Esophagus muscularis mucosa (tissue), 4 donors: Measurements from ENCODE around the gene FLNA.

Source experiments
- EP300 ChIP-seq: sonication (generic); formaldehyde crosslinking; IDR thresholded peaks from one replicate; pipeline ENCODE4 v1.6.1; 2017; ENCODE audit warnings: antibody characterized with exemption
- POLR2A ChIP-seq: fragments of 450-650 bp; IDR thresholded peaks from one replicate; pipeline ENCODE4 v1.6.1; 2017; ENCODE audit warnings: antibody characterized with exemption, moderate library complexity, mild to moderate bottlenecking, low read depth
- POLR2AphosphoS5 ChIP-seq, 2 donors: sonication (generic); formaldehyde crosslinking; IDR thresholded peaks; one replicate each; pipeline ENCODE4 v1.6.1; 2017; ENCODE audit warnings: antibody characterized with exemption in 2 of 2
- TF ChIP-seq, protein P1 (sequence below), 3 experiments: fragments of 200-600 bp in 2 of 3; fragments of 450-650 bp in 1 of 3; sonication (generic) in 2 of 3; IDR thresholded peaks; one replicate each; pipeline ENCODE4 v1.5.1; 2017 to 2019; ENCODE audit warnings: antibody characterized with exemption in 3 of 3, mild to moderate bottlenecking in 2 of 3, moderate library complexity in 1 of 3

- TF ChIP-seq, protein P1, sequence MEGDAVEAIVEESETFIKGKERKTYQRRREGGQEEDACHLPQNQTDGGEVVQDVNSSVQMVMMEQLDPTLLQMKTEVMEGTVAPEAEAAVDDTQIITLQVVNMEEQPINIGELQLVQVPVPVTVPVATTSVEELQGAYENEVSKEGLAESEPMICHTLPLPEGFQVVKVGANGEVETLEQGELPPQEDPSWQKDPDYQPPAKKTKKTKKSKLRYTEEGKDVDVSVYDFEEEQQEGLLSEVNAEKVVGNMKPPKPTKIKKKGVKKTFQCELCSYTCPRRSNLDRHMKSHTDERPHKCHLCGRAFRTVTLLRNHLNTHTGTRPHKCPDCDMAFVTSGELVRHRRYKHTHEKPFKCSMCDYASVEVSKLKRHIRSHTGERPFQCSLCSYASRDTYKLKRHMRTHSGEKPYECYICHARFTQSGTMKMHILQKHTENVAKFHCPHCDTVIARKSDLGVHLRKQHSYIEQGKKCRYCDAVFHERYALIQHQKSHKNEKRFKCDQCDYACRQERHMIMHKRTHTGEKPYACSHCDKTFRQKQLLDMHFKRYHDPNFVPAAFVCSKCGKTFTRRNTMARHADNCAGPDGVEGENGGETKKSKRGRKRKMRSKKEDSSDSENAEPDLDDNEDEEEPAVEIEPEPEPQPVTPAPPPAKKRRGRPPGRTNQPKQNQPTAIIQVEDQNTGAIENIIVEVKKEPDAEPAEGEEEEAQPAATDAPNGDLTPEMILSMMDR (IDR thresholded peaks at IDR 0.05) = no peak
- TF ChIP-seq POLR2AphosphoS5 (IDR thresholded peaks at IDR 0.05) (no peak), POLR2A (no peak), EP300 (no peak)
These were observed 4.0 kb downstream of the FLNA start for GRCh38 chrX:154370300-154371016.
